RCC 7860 (cell line): Measurements from ENCODE around the gene DDB1.

Experiments used
- DNase-seq: peaks from one replicate; pipeline ENCODE4 v3.0.0-alpha.2; 2015; ENCODE audit warnings: low spot score
- FAIRE-seq: peaks from 2 replicates; lab custom pipeline; 2012; peaks lifted over from hg19 to GRCh38; lab: Jason Lieb, UNC

The DDB1 gene

GRCh38 chr11:61332797-61333549, at the start of gene DDB1, which contains the start of gene TKFC:
Gene DDB1, minus strand, starts transcription at chr11:61333105. Its CDS starts 137 bp downstream, at chr11:61332968.
Gene TKFC, plus strand, starts transcription at chr11:61333228. Its CDS starts 1,501 bp downstream, at chr11:61334729.
- FAIRE-seq (no peak), DNase-seq (peak; percentile 71)

DNA sequence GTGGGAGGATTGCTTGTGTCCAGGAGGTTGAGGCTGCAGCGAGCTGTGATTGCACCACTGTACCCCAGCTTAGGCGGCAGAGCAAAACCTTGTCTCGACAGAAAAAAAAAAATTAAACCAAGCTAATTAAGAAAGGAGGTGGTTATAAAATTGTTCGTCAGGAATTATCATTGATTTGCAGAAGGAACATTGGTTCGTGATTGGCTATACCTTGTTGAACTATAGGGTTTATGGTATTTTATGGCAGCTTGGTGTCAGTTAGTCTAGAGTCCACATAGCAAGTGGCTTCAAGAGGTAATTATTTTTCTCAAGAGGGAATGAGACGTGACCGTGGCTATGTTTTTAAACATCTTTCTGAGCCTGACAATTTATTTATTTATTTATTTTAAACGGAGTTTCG, 48.0 kb upstream of the DDB1 start:
- no peak for FAIRE-seq

DNA sequence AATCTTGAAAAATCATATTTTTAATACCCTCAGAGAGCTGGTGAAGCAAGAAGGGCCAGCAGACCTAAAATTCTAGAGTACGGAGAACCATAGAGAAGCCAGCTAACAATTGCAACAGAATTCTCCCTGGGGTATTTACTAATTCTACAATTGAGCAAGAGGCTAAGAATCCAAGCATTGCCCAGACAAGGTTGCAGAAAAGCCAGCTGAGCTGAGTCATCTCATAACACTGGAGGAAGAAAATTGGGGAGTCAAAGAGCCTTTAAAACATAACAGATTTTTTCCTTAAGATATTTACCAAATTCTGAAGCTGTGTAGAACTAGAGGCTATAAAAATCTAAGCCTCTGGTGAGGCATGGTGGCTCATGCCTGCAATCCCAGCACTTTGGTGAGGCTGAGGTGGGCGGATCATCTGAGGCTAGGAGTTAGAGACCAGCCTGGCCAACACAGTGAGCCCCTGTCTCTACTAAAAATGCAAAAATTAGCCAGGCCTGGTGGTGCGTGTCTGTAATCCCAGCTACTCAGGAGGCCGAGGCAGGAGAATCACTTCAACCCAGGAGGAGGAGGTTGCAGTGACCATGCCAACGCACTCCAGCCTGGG, 45.9 kb upstream of the DDB1 start:
- DNase-seq = no peak
- FAIRE-seq = no peak

More for the DNA sequence above, 48.0 kb upstream of the DDB1 start:
- DNase-seq = no peak

DNA sequence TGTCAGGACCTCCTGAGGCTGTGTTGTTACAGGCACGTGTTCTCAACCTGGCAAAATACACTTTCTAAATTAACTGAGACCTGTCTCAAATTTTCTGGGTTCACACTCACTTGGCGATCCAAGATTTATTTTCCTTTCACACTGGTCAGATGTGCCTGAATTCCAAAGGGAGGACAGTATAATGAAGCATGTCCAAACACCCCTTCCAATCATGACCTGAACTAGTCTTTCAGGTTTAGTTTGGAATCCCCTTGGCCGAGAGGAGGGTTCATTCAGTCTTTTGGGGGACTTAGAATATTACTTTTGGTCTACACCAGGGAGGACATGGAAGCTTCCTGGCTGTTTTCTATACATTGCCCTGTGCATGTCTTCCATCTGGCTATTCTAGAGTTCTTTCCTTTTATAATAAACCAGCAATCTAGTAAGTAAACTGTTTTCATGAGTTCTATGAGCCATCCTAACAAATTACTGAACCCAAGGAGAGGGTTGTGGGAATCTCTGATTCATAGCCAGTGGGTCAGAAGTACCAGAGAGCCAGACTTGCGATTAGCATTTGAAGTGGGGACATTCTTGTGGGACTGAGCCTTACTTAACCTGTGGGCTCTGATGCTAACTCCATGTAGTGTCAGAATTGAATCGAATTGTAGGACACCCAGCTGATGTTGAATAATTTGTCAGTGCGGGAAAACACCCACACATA, 44.7 kb upstream of the DDB1 start:
- DNase-seq (no peak), FAIRE-seq (no peak)

GRCh38 chr11:61375761-61376108, 42.8 kb upstream of the DDB1 start:
- no peak for DNase-seq
- no peak for FAIRE-seq

DNA sequence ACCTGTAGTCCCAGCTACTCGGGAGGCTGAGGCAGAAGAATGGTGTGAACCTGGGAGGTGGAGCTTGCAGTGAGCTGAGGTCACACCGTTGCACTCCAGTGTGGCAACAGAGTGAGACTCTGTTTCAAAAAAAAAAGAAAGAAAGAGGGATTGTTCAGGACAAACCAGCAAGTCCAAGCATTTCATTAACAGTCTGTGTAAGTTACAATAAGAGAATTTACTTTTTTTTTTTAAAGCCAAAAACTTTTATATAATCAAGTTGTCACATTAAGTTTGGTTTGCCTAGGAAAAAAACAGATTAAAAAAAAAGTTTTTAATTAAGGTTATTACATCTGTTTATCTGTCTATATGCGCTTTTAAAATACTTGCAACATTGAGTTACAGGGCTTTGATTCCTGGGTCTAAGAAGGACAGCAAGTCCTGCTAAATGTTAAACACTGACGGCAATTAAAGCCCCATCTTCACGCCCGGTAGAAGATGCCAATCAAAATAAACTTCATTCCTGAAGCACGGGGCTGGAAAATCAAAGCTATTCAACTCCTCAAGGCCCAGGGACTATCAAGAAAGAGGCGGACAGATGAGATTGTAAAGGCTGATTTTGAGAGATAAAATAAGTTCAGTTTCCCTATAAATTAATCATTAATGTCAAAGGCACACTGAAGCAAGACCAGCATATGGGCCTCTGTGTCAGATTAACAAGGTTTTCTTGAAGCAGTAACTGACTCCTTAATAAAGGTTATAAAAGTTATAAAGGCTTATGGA, 39.9 kb upstream of the DDB1 start:
- no peak for DNase-seq
- no peak for FAIRE-seq

- DNase-seq (no peak), FAIRE-seq (no peak)
Observed at GRCh38 chr11:61370349-61371005, 37.6 kb upstream of the DDB1 start.

- no peak for FAIRE-seq
- DNase-seq = peak; percentile 57
Observed at GRCh38 chr11:61369372-61370348, 36.8 kb upstream of the DDB1 start.

- DNase-seq = no peak
- FAIRE-seq = no peak
Observed at GRCh38 chr11:61368646-61369045, 35.7 kb upstream of the DDB1 start.

DNA sequence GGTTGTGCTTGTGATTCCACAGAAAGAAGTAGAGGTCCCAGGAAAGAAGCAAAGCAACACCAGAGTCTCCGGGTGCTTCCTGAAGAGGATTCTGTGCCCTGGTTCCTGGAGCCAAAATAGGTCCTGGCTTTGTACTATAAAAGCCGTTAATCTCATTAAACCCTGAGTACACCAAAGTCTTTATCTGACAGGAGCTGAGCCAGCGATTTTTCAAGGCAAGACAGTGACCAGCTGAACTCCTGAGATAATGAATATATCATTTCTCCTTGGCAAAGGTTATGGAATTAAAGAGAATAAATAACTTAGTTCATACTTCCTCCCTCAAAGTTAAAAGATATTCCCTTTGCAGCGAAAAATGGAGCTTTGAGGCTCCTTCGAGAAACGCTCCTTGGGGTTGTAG, 34.5 kb upstream of the DDB1 start:
- DNase-seq (no peak), FAIRE-seq (no peak)

- no peak for FAIRE-seq
- no peak for DNase-seq
Observed at GRCh38 chr11:61364012-61364675, 31.2 kb upstream of the DDB1 start.

- DNase-seq = no peak
- FAIRE-seq = no peak
Observed at GRCh38 chr11:61362542-61362875, 29.6 kb upstream of the DDB1 start.

GRCh38 chr11:61361741-61362541, 29.0 kb upstream of the DDB1 start, which contains the start of the genes CYB561A3 and TMEM138:
Gene CYB561A3, minus strand, starts transcription at chr11:61361882. Its CDS starts 5,169 bp downstream, at chr11:61356713.
Gene TMEM138, plus strand, starts transcription at chr11:61362374. Its CDS starts 2,017 bp downstream, at chr11:61364391.
- no peak for FAIRE-seq
- peak; percentile 81 for DNase-seq

DNA sequence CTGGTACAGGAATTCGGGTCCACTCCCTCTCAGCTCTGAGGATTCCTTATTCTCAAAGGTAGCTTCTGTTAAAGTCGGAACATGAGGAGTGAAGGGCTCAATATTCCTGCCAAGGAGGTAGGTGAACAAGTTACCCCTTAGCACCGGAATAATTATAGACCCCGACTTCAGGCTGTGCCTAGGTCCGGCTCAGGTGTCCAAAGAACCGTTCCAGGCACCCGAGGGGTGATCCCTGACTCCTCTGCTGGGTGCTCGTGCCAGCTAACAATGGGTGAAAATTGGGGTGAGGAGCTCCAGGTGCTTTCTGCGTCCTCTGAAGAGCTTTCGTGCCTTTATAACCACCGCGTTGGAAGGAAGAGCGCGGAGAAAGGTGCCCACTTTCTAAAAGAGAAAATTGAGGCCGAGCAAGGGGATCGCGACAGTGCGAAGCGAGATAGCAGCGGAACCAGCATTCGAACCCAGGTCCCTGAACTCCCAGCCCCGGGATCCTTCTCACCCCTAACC, 28.4 kb upstream of the DDB1 start:
- FAIRE-seq (no peak), DNase-seq (no peak)

- FAIRE-seq (no peak), DNase-seq (no peak)
Observed at GRCh38 chr11:61359516-61359915, 26.6 kb upstream of the DDB1 start.

GRCh38 chr11:61358566-61358965, 25.7 kb upstream of the DDB1 start:
- FAIRE-seq = no peak

GRCh38 chr11:61357894-61358239, 25.0 kb upstream of the DDB1 start:
- FAIRE-seq = no peak
- DNase-seq = no peak

More at GRCh38 chr11:61358566-61358965, 25.7 kb upstream of the DDB1 start:
- DNase-seq = no peak
